Neural progenitor cell (in vitro differentiated cells): ENCODE results near the gene HMGA1. TPM values are rescaled to one million over a fixed set of nuclear protein-coding genes. Genes with fewer than 3 reads are reported as not detected.

ENCODE experiments used
- DNase-seq: peaks from one replicate; pipeline ENCODE4 v3.0.0-alpha.2; 2016; ENCODE audit warnings: low spot score
- H2AFZ ChIP-seq: fragments of 200-600 bp; sonication (generic); replicated peaks from 2 replicates; pipeline ENCODE4 v1.6.1; 2016; ENCODE audit warnings: antibody characterized with exemption
- H3F3A ChIP-seq: fragments of 200-600 bp; sonication (generic); 2 replicates; pipeline ENCODE4 v1.6.1; 2016; ENCODE audit warnings: antibody characterized with exemption, low read depth
- H3K27ac ChIP-seq: fragments of 200-600 bp; sonication (generic); 2 replicates; pipeline ENCODE4 v1.5.1; 2016; ENCODE audit warnings: mild to moderate bottlenecking
- H3K27me3 ChIP-seq: fragments of 200-600 bp; sonication (generic); 2 replicates; pipeline ENCODE4 v1.6.1; 2016; ENCODE audit warnings: mild to moderate bottlenecking, moderate library complexity
- H3K36me3 ChIP-seq: fragments of 200-600 bp; sonication (generic); 2 replicates; pipeline ENCODE4 v1.5.1; 2016
- H3K4me1 ChIP-seq: fragments of 200-600 bp; sonication (generic); 2 replicates; pipeline ENCODE4 v1.6.1; 2016; ENCODE audit warnings: mixed run types
- H3K4me2 ChIP-seq: fragments of 200-600 bp; sonication (generic); 2 replicates; pipeline ENCODE4 v1.6.1; 2016
- H3K4me3 ChIP-seq: fragments of 200-600 bp; sonication (generic); 2 replicates; pipeline ENCODE4 v1.5.1; 2016
- H3K79me2 ChIP-seq: fragments of 200-600 bp; sonication (generic); 2 replicates; pipeline ENCODE4 v1.6.1; 2016; ENCODE audit warnings: low read depth
- H3K9ac ChIP-seq: fragments of 200-600 bp; sonication (generic); 2 replicates; pipeline ENCODE4 v1.6.1; 2016
- H3K9me3 ChIP-seq: fragments of 200-600 bp; sonication (generic); 2 replicates; pipeline ENCODE4 v1.5.1; 2016; ENCODE audit warnings: low read depth
- H4K20me1 ChIP-seq: fragments of 200-600 bp; sonication (generic); 2 replicates; pipeline ENCODE4 v1.6.1; 2016; ENCODE audit warnings: low read depth
- H3K27ac Mint-ChIP-seq: 3 replicates; pipeline ENCODE4 v1.8.0; 2021; ENCODE audit warnings: mixed read lengths
- H3K27me3 Mint-ChIP-seq: 2 replicates; pipeline ENCODE4 v1.8.0; 2022; ENCODE audit warnings: low read depth, mild to moderate bottlenecking, inconsistent platforms, moderate library complexity, mixed read lengths; ENCODE audit not compliant: insufficient read depth
- H3K36me3 Mint-ChIP-seq: 3 replicates; pipeline ENCODE4 v1.8.0; 2021; ENCODE audit warnings: mixed read lengths
- H3K4me1 Mint-ChIP-seq: 3 replicates; pipeline ENCODE4 v1.8.0; 2021; ENCODE audit warnings: mixed read lengths
- H3K4me3 Mint-ChIP-seq: 3 replicates; pipeline ENCODE4 v1.8.0; 2021; ENCODE audit warnings: mild to moderate bottlenecking, moderate library complexity, mixed read lengths
- H3K9me3 Mint-ChIP-seq: 3 replicates; pipeline ENCODE4 v1.8.0; 2020; ENCODE audit warnings: mixed read lengths
- EZH2 ChIP-seq: fragments of 200-600 bp; sonication (generic); IDR thresholded peaks from 2 replicates; pipeline ENCODE4 v1.6.1; 2017; ENCODE audit warnings: antibody characterized with exemption, mild to moderate bottlenecking, moderate library complexity
- EZH2phosphoT487 ChIP-seq: fragments of 200-600 bp; sonication (generic); IDR thresholded peaks from 2 replicates; pipeline ENCODE4 v1.6.1; 2017; ENCODE audit warnings: antibody characterized with exemption
- total RNA-seq: library from RNA; depleted of rRNA; stranded (reverse); fragments of >200 nt; gene quantifications from 2 replicates; pipeline ENCODE4 v1.2.3, GENCODE V29; 2015; ENCODE audit warnings: low replicate concordance
- TF ChIP-seq, protein P1 (sequence below): fragments of 200-600 bp; sonication (generic); IDR thresholded peaks from 2 replicates; pipeline ENCODE4 v1.5.1; 2017; ENCODE audit warnings: antibody characterized with exemption, mild to moderate bottlenecking

The HMGA1 gene
- total RNA-seq, 1 donor from 2014 or later = 417 TPM

DNA sequence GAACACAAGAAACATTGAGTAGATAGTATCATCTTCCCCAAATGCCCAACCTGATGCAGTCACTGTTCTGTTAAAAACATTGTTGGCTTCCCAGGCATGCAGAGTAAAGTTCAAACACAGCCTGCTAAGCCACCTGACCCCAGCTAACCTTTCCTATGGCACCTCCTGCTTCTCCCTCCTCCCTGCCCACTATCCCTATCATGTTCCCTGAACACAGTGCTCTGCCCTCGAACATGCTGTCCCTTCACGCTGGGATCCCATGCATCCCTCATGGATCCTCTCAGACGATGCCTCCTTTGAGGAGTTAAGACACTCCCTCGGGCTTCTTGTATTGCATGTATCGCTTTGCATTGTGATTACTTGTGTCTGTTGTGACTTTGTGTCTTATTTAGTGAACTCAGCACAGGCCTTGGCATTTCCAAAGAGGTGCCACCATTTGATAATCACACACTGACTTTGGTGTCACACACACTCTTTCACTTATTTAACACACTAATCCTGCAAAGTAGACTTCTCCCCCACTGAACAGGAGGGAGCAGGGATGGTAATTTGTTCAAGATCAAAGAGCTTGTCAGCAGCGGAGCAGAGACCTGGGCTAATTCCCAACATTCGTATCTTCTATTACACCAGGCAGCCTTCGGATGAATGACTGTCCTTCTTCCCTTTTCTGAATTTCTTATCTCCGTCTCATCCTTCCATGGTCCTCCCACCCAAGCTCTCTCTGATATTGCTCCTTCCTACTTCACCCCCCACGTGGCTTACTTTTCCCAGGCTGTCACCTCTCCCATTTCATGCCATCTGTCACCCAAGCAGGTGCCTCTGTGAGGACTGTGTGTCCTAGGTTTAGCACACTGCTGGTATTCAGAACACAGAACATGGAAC is 40.4 kb downstream of the HMGA1 start:
- Histone ChIP-seq H3K4me2 (no peak overlapping the region), H3K4me3 (no peak overlapping the region), H2AFZ (no peak overlapping the region), H3K79me2 (no peaks in the 10 kb centered on the region), H3K4me1 (no peaks in the 10 kb centered on the region), H3K36me3 (no peaks in the 10 kb centered on the region), H3K9ac (no peak overlapping the region), H3K27ac (no peak overlapping the region), H3K27me3 (no peaks in the 10 kb centered on the region), H4K20me1 (peaks cover 4% of the 10 kb centered on the region), H3K9me3 (no peaks in the 10 kb centered on the region), H3F3A (no peaks in the 10 kb centered on the region)
- peaks cover 7% of the 10 kb centered on the region for H3K36me3 Mint-ChIP-seq
- DNase-seq = no peak
- peak overlapping the region; percentile 36 for H3K27ac Mint-ChIP-seq
- TF ChIP-seq, protein P1, sequence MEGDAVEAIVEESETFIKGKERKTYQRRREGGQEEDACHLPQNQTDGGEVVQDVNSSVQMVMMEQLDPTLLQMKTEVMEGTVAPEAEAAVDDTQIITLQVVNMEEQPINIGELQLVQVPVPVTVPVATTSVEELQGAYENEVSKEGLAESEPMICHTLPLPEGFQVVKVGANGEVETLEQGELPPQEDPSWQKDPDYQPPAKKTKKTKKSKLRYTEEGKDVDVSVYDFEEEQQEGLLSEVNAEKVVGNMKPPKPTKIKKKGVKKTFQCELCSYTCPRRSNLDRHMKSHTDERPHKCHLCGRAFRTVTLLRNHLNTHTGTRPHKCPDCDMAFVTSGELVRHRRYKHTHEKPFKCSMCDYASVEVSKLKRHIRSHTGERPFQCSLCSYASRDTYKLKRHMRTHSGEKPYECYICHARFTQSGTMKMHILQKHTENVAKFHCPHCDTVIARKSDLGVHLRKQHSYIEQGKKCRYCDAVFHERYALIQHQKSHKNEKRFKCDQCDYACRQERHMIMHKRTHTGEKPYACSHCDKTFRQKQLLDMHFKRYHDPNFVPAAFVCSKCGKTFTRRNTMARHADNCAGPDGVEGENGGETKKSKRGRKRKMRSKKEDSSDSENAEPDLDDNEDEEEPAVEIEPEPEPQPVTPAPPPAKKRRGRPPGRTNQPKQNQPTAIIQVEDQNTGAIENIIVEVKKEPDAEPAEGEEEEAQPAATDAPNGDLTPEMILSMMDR = no peak
- TF ChIP-seq EZH2phosphoT487 (no peak), EZH2 (no peak)
- peaks cover 8% of the 10 kb centered on the region for H3K27me3 Mint-ChIP-seq
- no peak overlapping the region for H3K4me3 Mint-ChIP-seq
- peaks cover 17% of the 10 kb centered on the region for H3K4me1 Mint-ChIP-seq
- no peaks in the 10 kb centered on the region for H3K9me3 Mint-ChIP-seq

DNA sequence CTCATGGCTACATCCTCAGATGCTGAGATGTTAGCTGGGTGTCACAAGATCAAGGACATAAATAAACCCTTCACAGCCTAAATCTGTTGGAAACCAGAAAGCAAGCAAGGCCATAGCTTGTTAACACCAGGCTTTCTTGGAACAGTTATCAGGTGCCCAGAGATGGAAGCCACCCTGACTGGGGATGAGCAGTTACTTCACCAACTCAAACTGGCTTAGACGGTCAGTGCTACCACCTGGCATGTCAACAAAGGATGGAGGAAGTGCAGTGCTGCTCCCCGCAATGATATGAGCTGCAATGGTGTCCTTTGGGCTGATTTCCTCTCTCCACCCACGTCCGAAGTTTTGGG is 41.1 kb downstream of the HMGA1 start:
- Histone ChIP-seq H2AFZ (no peak overlapping the region), H4K20me1 (peaks cover 4% of the 10 kb centered on the region), H3K9me3 (no peaks in the 10 kb centered on the region), H3K27me3 (no peaks in the 10 kb centered on the region), H3K36me3 (no peaks in the 10 kb centered on the region), H3K79me2 (no peaks in the 10 kb centered on the region), H3K4me1 (no peaks in the 10 kb centered on the region), H3K9ac (no peak overlapping the region), H3K27ac (no peak overlapping the region), H3K4me3 (no peak overlapping the region), H3F3A (no peaks in the 10 kb centered on the region), H3K4me2 (no peak overlapping the region)
- no peaks in the 10 kb centered on the region for H3K9me3 Mint-ChIP-seq
- no peak overlapping the region for H3K27ac Mint-ChIP-seq
- H3K4me3 Mint-ChIP-seq = no peak overlapping the region
- TF ChIP-seq, protein P1 = no peak
- TF ChIP-seq EZH2phosphoT487 = no peak
- no peak for TF ChIP-seq EZH2
- DNase-seq = no peak
- peaks cover 6% of the 10 kb centered on the region for H3K27me3 Mint-ChIP-seq
- peaks cover 8% of the 10 kb centered on the region for H3K36me3 Mint-ChIP-seq
- H3K4me1 Mint-ChIP-seq = peaks cover 15% of the 10 kb centered on the region

DNA sequence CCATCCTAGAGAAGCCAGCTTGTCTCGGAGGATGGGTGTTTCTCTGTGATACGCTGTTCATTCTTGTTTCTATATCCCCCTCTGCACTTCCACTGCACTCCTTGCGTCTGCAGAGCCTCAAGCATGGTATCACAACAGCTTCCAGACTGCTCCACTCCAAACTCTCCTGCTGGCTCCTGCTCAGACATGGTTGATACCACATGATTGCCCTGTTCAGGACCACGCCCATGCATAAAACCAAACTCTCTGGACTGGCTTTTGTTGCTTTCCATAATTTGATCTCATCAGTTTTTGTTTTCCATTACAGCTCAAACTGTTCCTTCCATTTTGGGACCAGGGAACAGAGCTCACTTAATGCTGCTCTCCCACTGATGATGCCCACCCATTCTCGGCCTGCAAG is 42.2 kb downstream of the HMGA1 start:
- Histone ChIP-seq H3K4me1 (no peaks in the 10 kb centered on the region), H3K9ac (no peak overlapping the region), H3K27me3 (no peaks in the 10 kb centered on the region), H3K4me3 (no peak overlapping the region), H2AFZ (no peak overlapping the region), H3F3A (no peaks in the 10 kb centered on the region), H3K79me2 (no peaks in the 10 kb centered on the region), H3K4me2 (no peak overlapping the region), H3K27ac (no peak overlapping the region), H3K36me3 (no peaks in the 10 kb centered on the region), H4K20me1 (peaks cover 4% of the 10 kb centered on the region), H3K9me3 (no peaks in the 10 kb centered on the region)
- DNase-seq = no peak
- TF ChIP-seq EZH2 = no peak
- TF ChIP-seq EZH2phosphoT487 = no peak
- TF ChIP-seq, protein P1 = no peak
- Mint-ChIP-seq H3K4me3 (no peak overlapping the region), H3K4me1 (peaks cover 15% of the 10 kb centered on the region), H3K9me3 (no peaks in the 10 kb centered on the region), H3K27me3 (peaks cover 7% of the 10 kb centered on the region), H3K36me3 (peaks cover 10% of the 10 kb centered on the region), H3K27ac (no peak overlapping the region)
